GM12878 (cell line): ENCODE results near the gene TRIM72. TPM values are rescaled to one million over a fixed set of nuclear protein-coding genes. Genes with fewer than 3 reads are reported as not detected.

ENCODE experiments used
- ATAC-seq: fragments of 200-7000 bp; cut with Tn5 transposase; 3 replicates; pipeline ENCODE4 v1.9.1; 2020; ENCODE audit warnings: mild to moderate bottlenecking, moderate library complexity
- BruUV-seq: library from RNA; stranded (reverse); fragments of 400-500 nt; replicated peaks from 2 replicates; lab custom pipeline; 2021; lab: Mats Ljungman, UMichigan
- CTCF ChIA-PET: fragments of 300-600 bp; sonication (Branson Sonifier 250); formaldehyde crosslinking; extraction: SDS; loops from one replicate; lab custom pipeline; 2021; ENCODE audit warnings: inconsistent platforms; lab: Yijun Ruan, JAX
- POLR2A ChIA-PET: fragments of 350-600 bp; formaldehyde crosslinking; extraction: SDS; loops from one replicate; lab custom pipeline; 2021; ENCODE audit warnings: inconsistent platforms; lab: Charles Lee
- RAD21 ChIA-PET: fragments of 300-600 bp; sonication (Branson Sonifier 250); formaldehyde crosslinking; loops from one replicate; lab custom pipeline; 2023; ENCODE audit warnings: antibody characterized with exemption; ENCODE audit not compliant: unreplicated experiment; lab: Charles Lee
- SMC1A ChIA-PET: fragments of 300-600 bp; sonication (Branson Sonifier 250); formaldehyde crosslinking; loops from one replicate; lab custom pipeline; 2023; ENCODE audit not compliant: unreplicated experiment, uncharacterized antibody; lab: Charles Lee
- DNase-seq: peaks from one replicate; pipeline ENCODE4 v3.0.0-alpha.2; 2011; ENCODE audit warnings: low read depth, low spot score
- FAIRE-seq: peaks from 3 replicates; lab custom pipeline; 2011; peaks lifted over from hg19 to GRCh38; lab: Jason Lieb, UNC
- H2AFZ ChIP-seq: 2 replicates; pipeline ENCODE4 v1.6.0; 2011; ENCODE audit warnings: low read depth, low read length, control low read depth; ENCODE audit not compliant: control insufficient read depth
- H3K27ac ChIP-seq: 2 replicates; pipeline ENCODE4 v1.5.1; 2011; ENCODE audit warnings: control low read depth; ENCODE audit not compliant: control insufficient read depth, insufficient read depth
- H3K27me3 ChIP-seq, 2 experiments: replicated peaks in 1 of 2; 2 replicates each; pipeline versions ENCODE4 v1.6.0 to v1.6.1; 2011; ENCODE audit warnings: low read length in 1 of 2; ENCODE audit not compliant: control insufficient read depth in 2 of 2, insufficient read depth in 2 of 2
- H3K36me3 ChIP-seq, 2 experiments: 2 replicates each; pipeline ENCODE4 v1.5.1; 2011; ENCODE audit warnings: low read length in 1 of 2; ENCODE audit not compliant: control insufficient read depth in 2 of 2, insufficient read depth in 2 of 2
- H3K4me1 ChIP-seq: 2 replicates; pipeline ENCODE4 v1.6.1; 2011; ENCODE audit warnings: mild to moderate bottlenecking, low read length, moderate library complexity, mixed read lengths; ENCODE audit not compliant: control insufficient read depth, insufficient read depth
- H3K4me2 ChIP-seq: 2 replicates; pipeline ENCODE4 v1.6.0; 2011; ENCODE audit warnings: control low read depth; ENCODE audit not compliant: control insufficient read depth, insufficient read depth
- H3K4me3 ChIP-seq: fragments of 200-600 bp; sonication (generic); 2 replicates; pipeline ENCODE4 v1.5.1; 2016
- H3K79me2 ChIP-seq: 2 replicates; pipeline ENCODE4 v1.6.0; 2011; ENCODE audit warnings: low read length; ENCODE audit not compliant: control insufficient read depth, insufficient read depth
- H3K9ac ChIP-seq: 2 replicates; pipeline ENCODE4 v1.8.0; 2011; ENCODE audit warnings: low read length, control low read depth, mixed read lengths; ENCODE audit not compliant: control insufficient read depth, insufficient read depth
- H3K9me3 ChIP-seq: replicated peaks from 3 replicates; pipeline ENCODE4 v1.5.1; 2011; ENCODE audit warnings: mild to moderate bottlenecking, low read length; ENCODE audit not compliant: control insufficient read depth, insufficient read depth
- H4K20me1 ChIP-seq: 2 replicates; pipeline ENCODE4 v1.6.0; 2011; ENCODE audit not compliant: control insufficient read depth, insufficient read depth
- CBFB ChIP-seq: IDR thresholded peaks from 2 replicates; pipeline ENCODE4 v1.6.1; 2016; ENCODE audit warnings: antibody characterized with exemption, low read depth
- CHD2 ChIP-seq: IDR thresholded peaks from 2 replicates; pipeline ENCODE4 v1.6.1; 2011; ENCODE audit warnings: low read depth, low read length, improper control_type of control experiment, borderline replicate concordance
- ELK1 ChIP-seq: IDR thresholded peaks from 2 replicates; pipeline ENCODE4 v1.6.1; 2012; ENCODE audit warnings: low read depth, low read length, improper control_type of control experiment
- FOS ChIP-seq: IDR thresholded peaks from 3 replicates; pipeline ENCODE4 v1.6.1; 2011; ENCODE audit warnings: borderline replicate concordance; ENCODE audit not compliant: insufficient read length; ENCODE audit errors: extremely low read depth
- KDM1A ChIP-seq: fragments of 200-600 bp; sonication (generic); IDR thresholded peaks from 2 replicates; pipeline ENCODE4 v1.6.1; 2016; ENCODE audit warnings: borderline replicate concordance
- PML ChIP-seq: IDR thresholded peaks from 2 replicates; pipeline ENCODE4 v1.6.1; 2012; ENCODE audit warnings: low read length, inconsistent platforms
- SMC3 ChIP-seq: IDR thresholded peaks from 2 replicates; pipeline ENCODE4 v1.6.1; 2011; ENCODE audit warnings: low read length, improper control_type of control experiment, borderline replicate concordance
- TBL1XR1 ChIP-seq: IDR thresholded peaks from 2 replicates; pipeline ENCODE4 v1.6.1; 2012; ENCODE audit warnings: low read depth, low read length, improper control_type of control experiment
- USF2 ChIP-seq: IDR thresholded peaks from 2 replicates; pipeline ENCODE4 v1.6.1; 2011; ENCODE audit warnings: low read depth, low read length, improper control_type of control experiment, borderline replicate concordance
- ZNF592 ChIP-seq: fragments of 450-650 bp; IDR thresholded peaks from 2 replicates; pipeline ENCODE4 v1.6.1; 2017; ENCODE audit warnings: mild to moderate bottlenecking, moderate library complexity
- ZNF687 ChIP-seq: fragments of 450-650 bp; IDR thresholded peaks from 2 replicates; pipeline ENCODE4 v1.6.1; 2017; ENCODE audit warnings: mild to moderate bottlenecking, moderate library complexity
- WGBS: methylation state at CpG from one replicate; pipeline ENCODE4 v1.1.6; 2016; ENCODE audit warnings: low lambda C conversion rate; ENCODE audit not compliant: insufficient replicate concordance, insufficient coverage; ENCODE audit errors: missing lambda C conversion rate; 5-methylcytosine and 5-hydroxymethylcytosine counted together
- in situ Hi-C: fragments of 300-500 bp; cut with MboI; formaldehyde crosslinking; loops from 9 replicates; pipeline ENCODE4 v1.14.3; 2018; ENCODE audit warnings: mixed read lengths
- intact Hi-C: fragments of 100-400 bp; cut with micrococcal nuclease; formaldehyde crosslinking; loops from one replicate; pipeline ENCODE4 v1.14.2; 2022; ENCODE audit not compliant: unreplicated experiment
- polyA plus RNA-seq, 11 experiments: library from polyadenylated mRNA; depleted of rRNA in 4 of 11; unstranded in 6 of 11; stranded (reverse) in 5 of 11; fragments of >200 nt; fragmentation: Nextera tagmentation in 4 of 11; fragmentation: Illumina TruSeq in 1 of 11; extraction: Ambion mirVana in 4 of 11; extraction: Trizol in 1 of 11; gene quantifications; 1 replicate in 1 of 11; 2 replicates in 10 of 11; pipeline versions ENCODE4 v1.2.1 to v1.2.3, GENCODE V29; 2011 to 2016; ENCODE audit warnings: inconsistent platforms in 2 of 11, missing spikeins in 2 of 11, low read depth in 1 of 11
- total RNA-seq, 4 experiments: library from RNA; depleted of rRNA in 3 of 4; stranded (reverse); fragments of >200 nt in 3 of 4; fragmentation: Illumina TruSeq in 1 of 4; extraction: Trizol in 1 of 4; gene quantifications; 2 replicates each; pipeline versions ENCODE4 v1.2.1 to v1.2.3, GENCODE V29; 2013 to 2021

TRIM72 gene
- total and polyA plus RNA-seq, 10 of the 15 experiments (the other 5 are each of a cell fraction or from before 2014, with no cell fraction given): 0.03 to 1.2 (median 0.23) TPM; not detected in 1

- no peak for TF ChIP-seq ELK1
- TF ChIP-seq, all 136 proteins: peak for 0
These were observed 53.6 kb downstream of the TRIM72 start (continued) for GRCh38 chr16:31267332-31268032.

- FAIRE-seq (no peak), DNase-seq (no peak), ATAC-seq (no peak)
- CTCF ChIA-PET: interaction anchor here (0.8 to 2.8 kb wide), 2 partner anchors 18 to 115 kb away, joined by 3 to 11 read pairs; no protein-coding TSS in a partner anchor
- Histone ChIP-seq H3K27ac (no peak overlapping the region), H3K4me3 (no peak overlapping the region), H3K4me1 (peaks cover 31% of the 10 kb centered on the region), H3K4me2 (no peak overlapping the region), H3K27me3 (no peaks in the 10 kb centered on the region), H3K9ac (no peak overlapping the region), H3K36me3 (no peaks in the 10 kb centered on the region), H3K79me2 (no peaks in the 10 kb centered on the region), H2AFZ (no peak overlapping the region), H3K9me3 (no peaks in the 10 kb centered on the region), H4K20me1 (no peaks in the 10 kb centered on the region)
- WGBS: 27% methylated on average over 3 of the region's 3 CpGs
- RAD21 ChIA-PET: interaction anchor here (1.4 kb wide), 1 partner anchor 9 kb away, joined by 3 read pairs; no protein-coding TSS in a partner anchor
- in situ Hi-C loops: loop anchor here (10.0 kb wide), 1 partner anchor 607 kb away; the partner anchor contains the start of gene ZNF267
- BruUV-seq: no TSS peak
- intact Hi-C loops: loop anchor here (5.0 kb wide), 1 partner anchor 84 kb away; no protein-coding TSS in a partner anchor
- SMC1A ChIA-PET: interaction anchor here (0.9 to 3.6 kb wide), 3 partner anchors 9 to 56 kb away, joined by 3 to 15 read pairs (median 3); no protein-coding TSS in a partner anchor
- POLR2A ChIA-PET: no interaction called here
- no peak for TF ChIP-seq TBL1XR1
- TF ChIP-seq FOS: no peak
- no peak for TF ChIP-seq SMC3
- TF ChIP-seq ZNF687: no peak
- TF ChIP-seq PML: no peak
- no peak for TF ChIP-seq KDM1A
- no peak for TF ChIP-seq ZNF592
- TF ChIP-seq USF2: no peak
- no peak for TF ChIP-seq CHD2
- TF ChIP-seq CBFB: no peak
These were observed 54.1 kb downstream of the TRIM72 start for GRCh38 chr16:31268033-31268365.
